SK-N-SH (cell line): ENCODE results near the gene NLK. TPM values are rescaled to one million over a fixed set of nuclear protein-coding genes. Genes with fewer than 3 reads are reported as not detected.

Source experiments
- CTCF ChIA-PET: fragments of 300-600, 350-600 bp; formaldehyde crosslinking; extraction: SDS; loops from one replicate; lab custom pipeline; 2021; lab: Yijun Ruan, JAX
- POLR2A ChIA-PET: fragments of 350-600 bp; sonication (Branson Sonifier 250); formaldehyde crosslinking; extraction: SDS; loops from one replicate; lab custom pipeline; 2020; ENCODE audit warnings: antibody characterized with exemption, inconsistent platforms; lab: Yijun Ruan, JAX
- DNase-seq: peaks from one replicate; pipeline ENCODE4 v3.0.0; 2012
- H2AFZ ChIP-seq: fragments of 200-600 bp; sonication (generic); 2 replicates; pipeline ENCODE4 v1.8.1; 2016; ENCODE audit warnings: antibody characterized with exemption, mild to moderate bottlenecking, low read depth
- H3F3A ChIP-seq: fragments of 200-600 bp; sonication (generic); replicated peaks from 2 replicates; pipeline ENCODE3; 2016; ENCODE audit warnings: antibody characterized with exemption, mild to moderate bottlenecking; ENCODE audit not compliant: insufficient read depth
- H3K27ac ChIP-seq, 2 experiments: fragments of 200-500 bp in 1 of 2; fragments of 200-600 bp in 1 of 2; sonication (Bioruptor generic) in 1 of 2; sonication (generic), shearing (Covaris generic) in 1 of 2; 2 replicates each; pipeline versions ENCODE4 v1.5.1 to v1.6.1; 2014 to 2016; ENCODE audit warnings: low read depth in 2 of 2, inconsistent platforms in 1 of 2, low read length in 1 of 2, mild to moderate bottlenecking in 1 of 2, mixed read lengths in 1 of 2
- H3K27me3 ChIP-seq: fragments of 200-600 bp; sonication (generic), shearing (Covaris generic); 2 replicates; pipeline ENCODE4 v1.6.1; 2016; ENCODE audit warnings: mixed run types; ENCODE audit not compliant: insufficient read depth
- H3K36me3 ChIP-seq, 2 experiments: fragments of 200-500 bp in 1 of 2; fragments of 200-600 bp in 1 of 2; sonication (Bioruptor generic) in 1 of 2; sonication (generic) in 1 of 2; replicated peaks in 1 of 2; 2 replicates each; pipeline versions ENCODE3 to v1.5.1; 2014 to 2016; ENCODE audit warnings: low read length in 1 of 2, mild to moderate bottlenecking in 1 of 2; ENCODE audit not compliant: insufficient read depth in 2 of 2, control insufficient read depth in 1 of 2
- H3K4me1 ChIP-seq, 2 experiments: fragments of 200-500 bp in 1 of 2; fragments of 200-600 bp in 1 of 2; sonication (Bioruptor generic) in 1 of 2; sonication (generic), shearing (Covaris generic) in 1 of 2; 2 replicates each; pipeline versions ENCODE4 v1.5.1 to v1.6.1; 2014 to 2016; ENCODE audit warnings: low read depth in 1 of 2, low read length in 1 of 2, mixed run types in 1 of 2; ENCODE audit not compliant: insufficient read depth in 2 of 2, control insufficient read depth in 1 of 2
- H3K4me2 ChIP-seq: fragments of 200-600 bp; sonication (generic), shearing (Covaris generic); 2 replicates; pipeline ENCODE4 v1.6.1; 2017; ENCODE audit warnings: mixed run types
- H3K4me3 ChIP-seq, 2 experiments: fragments of 200-500 bp in 1 of 2; fragments of 200-600 bp in 1 of 2; sonication (Bioruptor generic) in 1 of 2; sonication (generic), shearing (Covaris generic) in 1 of 2; 2 replicates each; pipeline versions ENCODE4 v1.5.1 to v1.8.1; 2014 to 2016; ENCODE audit warnings: low read depth in 2 of 2, inconsistent platforms in 1 of 2, low read length in 1 of 2, mild to moderate bottlenecking in 1 of 2, mixed read lengths in 1 of 2, moderate library complexity in 1 of 2
- H3K79me2 ChIP-seq: fragments of 200-600 bp; sonication (generic); 2 replicates; pipeline ENCODE4 v1.8.1; 2017; ENCODE audit warnings: mild to moderate bottlenecking; ENCODE audit not compliant: insufficient read depth
- H3K9ac ChIP-seq: fragments of 200-600 bp; sonication (generic); 2 replicates; pipeline ENCODE4 v1.6.1; 2017; ENCODE audit warnings: mixed run types
- H3K9me2 ChIP-seq: fragments of 200-600 bp; sonication (generic); 2 replicates; pipeline ENCODE4 v1.6.1; 2017; ENCODE audit warnings: mixed run types
- H3K9me3 ChIP-seq: fragments of 200-600 bp; sonication (generic); 2 replicates; pipeline ENCODE4 v1.6.1; 2017; ENCODE audit warnings: mixed run types, mild to moderate bottlenecking, moderate library complexity
- H4K20me1 ChIP-seq: fragments of 200-600 bp; sonication (generic); 2 replicates; pipeline ENCODE4 v1.6.1; 2017; ENCODE audit warnings: mild to moderate bottlenecking, mixed run types; ENCODE audit not compliant: insufficient read depth
- CHD2 ChIP-seq: fragments of 150-350 bp; IDR thresholded peaks from 2 replicates; pipeline ENCODE4 v1.6.1; 2018; ENCODE audit warnings: low read length; ENCODE audit not compliant: partially characterized antibody
- EP300 ChIP-seq, 2 experiments: IDR thresholded peaks; 2 replicates each; pipeline versions ENCODE4 v1.4.0 to v1.6.1; 2012; ENCODE audit warnings: borderline replicate concordance in 1 of 2, low read depth in 1 of 2, low read length in 1 of 2
- FOXJ3 ChIP-seq: sonication (generic); formaldehyde crosslinking; IDR thresholded peaks from 2 replicates; pipeline ENCODE4 v1.5.1; 2020; ENCODE audit warnings: mild to moderate bottlenecking, missing genetic modification reagents
- FOXM1 ChIP-seq: IDR thresholded peaks from 2 replicates; pipeline ENCODE4 v1.4.0; 2012; ENCODE audit warnings: low read depth, mild to moderate bottlenecking
- GATA2 ChIP-seq: sonication (generic); formaldehyde crosslinking; IDR thresholded peaks from 2 replicates; pipeline ENCODE4 v1.5.0; 2020; ENCODE audit warnings: mild to moderate bottlenecking, missing genetic modification reagents
- IRF3 ChIP-seq: fragments of 150-350 bp; IDR thresholded peaks from 2 replicates; pipeline ENCODE4 v1.6.1; 2016; ENCODE audit warnings: mild to moderate bottlenecking, low read depth, low read length
- JUND ChIP-seq: IDR thresholded peaks from 2 replicates; pipeline ENCODE4 v1.4.0; 2012
- MAX ChIP-seq: IDR thresholded peaks from 2 replicates; pipeline ENCODE4 v1.4.0; 2012; ENCODE audit warnings: low read depth
- MEF2A ChIP-seq: IDR thresholded peaks from 2 replicates; pipeline ENCODE4 v1.4.0; 2012; ENCODE audit warnings: low read depth, borderline replicate concordance
- RCOR1 ChIP-seq: fragments of 150-350 bp; IDR thresholded peaks from 2 replicates; pipeline ENCODE4 v1.6.1; 2017; ENCODE audit warnings: antibody characterized with exemption, low read length
- SIN3A ChIP-seq: IDR thresholded peaks from 2 replicates; pipeline ENCODE4 v1.6.1; 2012; ENCODE audit warnings: low read depth, mild to moderate bottlenecking, low read length, moderate library complexity, borderline replicate concordance
- SMC3 ChIP-seq: IDR thresholded peaks from 2 replicates; pipeline ENCODE4 v1.6.1; 2012; ENCODE audit warnings: low read depth, low read length, improper control_type of control experiment
- TAF1 ChIP-seq: IDR thresholded peaks from 2 replicates; pipeline ENCODE4 v1.6.1; 2012; ENCODE audit warnings: low read depth, mild to moderate bottlenecking, low read length, moderate library complexity, borderline replicate concordance
- TEAD4 ChIP-seq: IDR thresholded peaks from 2 replicates; pipeline ENCODE4 v1.4.0; 2012; ENCODE audit warnings: mild to moderate bottlenecking, borderline replicate concordance; ENCODE audit not compliant: insufficient read depth
- USF1 ChIP-seq: IDR thresholded peaks from 2 replicates; pipeline ENCODE4 v1.4.0; 2012; ENCODE audit warnings: low read depth, borderline replicate concordance
- YY1 ChIP-seq: IDR thresholded peaks from 2 replicates; pipeline ENCODE4 v1.4.0; 2012; ENCODE audit warnings: low read depth, mild to moderate bottlenecking
- ZBTB33 ChIP-seq: IDR thresholded peaks from 2 replicates; pipeline ENCODE4 v1.4.0; 2012; ENCODE audit warnings: low read depth, borderline replicate concordance
- WGBS: methylation state at CpG from one replicate; pipeline ENCODE4 v1.1.6; 2017; ENCODE audit warnings: low lambda C conversion rate; 5-methylcytosine and 5-hydroxymethylcytosine counted together
- polyA plus RNA-seq, 3 experiments: library from polyadenylated mRNA; depleted of rRNA; stranded (reverse); fragments of >200 nt; gene quantifications; 2 replicates each; pipeline ENCODE4 v1.2.3, GENCODE V29; 2012

Gene NLK
- polyA plus RNA-seq, 1 of the 3 experiments (the other 2 are of a cell fraction), result 12.3 TPM

GRCh38 chr17:28092088-28092487 is 49.6 kb downstream of the NLK start:
- H3K4me1 ChIP-seq, result no peaks in the 10 kb centered on the region; a peak in 2 of 4 replicates
- no peak for DNase-seq
- H3K9me3 ChIP-seq, result 0 out of 2 replicates have a peak, but pooled peaks cover 12% of the 10 kb centered on the region
- POLR2A ChIA-PET, result interaction anchor here (0.6 kb wide), 1 partner anchor 90 kb away, joined by 3 read pairs; no protein-coding TSS in a partner anchor
- 89% methylated on average over 1 of the region's 1 CpG for WGBS
- H3K27ac ChIP-seq, result no peak overlapping the region
- no peak overlapping the region for H2AFZ ChIP-seq
- no peak overlapping the region for H3K4me3 ChIP-seq
- peaks cover 28% of the 10 kb centered on the region for H4K20me1 ChIP-seq
- no peaks in the 10 kb centered on the region for H3K27me3 ChIP-seq
- TF ChIP-seq GATA2 (CRISPR knock-in tag) (no peak), JUND (no peak), CHD2 (no peak), SIN3A (no peak), FOXJ3 (CRISPR knock-in tag) (no peak), USF1 (no peak)
- H3K36me3 ChIP-seq, result peaks cover 0 to 17% of the 10 kb centered on the region in 2 experiments
- H3K9me2 ChIP-seq, result no peaks in the 10 kb centered on the region
- H3F3A ChIP-seq, result peaks cover 6% of the 10 kb centered on the region
- CTCF ChIA-PET, result interaction anchor here (0.7 kb wide), 2 partner anchors 14 to 196 kb away, joined by 3 read pairs; no protein-coding TSS in a partner anchor
- H3K4me2 ChIP-seq, result no peak overlapping the region
- H3K79me2 ChIP-seq, result peaks cover 99% of the 10 kb centered on the region
- H3K9ac ChIP-seq, result no peak overlapping the region

- no peak overlapping the region for H3K9ac ChIP-seq
- peaks cover 99% of the 10 kb centered on the region for H3K79me2 ChIP-seq
- H3K4me1 ChIP-seq, result no peaks in the 10 kb centered on the region; a peak in 2 of 4 replicates
- 0 out of 2 replicates have a peak, but pooled peaks cover 12% of the 10 kb centered on the region for H3K9me3 ChIP-seq
- DNase-seq, result no peak
- no peaks in the 10 kb centered on the region for H3K27me3 ChIP-seq
- no peaks in the 10 kb centered on the region for H3K9me2 ChIP-seq
- WGBS, result 94% methylated on average over 4 of the region's 4 CpGs
- no peak overlapping the region for H3K27ac ChIP-seq
- H3K4me3 ChIP-seq, result no peak overlapping the region
- H4K20me1 ChIP-seq, result peaks cover 20% of the 10 kb centered on the region
- no peak overlapping the region for H3K4me2 ChIP-seq
- H3F3A ChIP-seq, result peaks cover 3% of the 10 kb centered on the region
- H2AFZ ChIP-seq, result no peak overlapping the region
- POLR2A ChIA-PET, result no interaction called here
- CTCF ChIA-PET, result interaction anchor here (0.6 to 1.6 kb wide), 6 partner anchors 8 to 157 kb away, joined by 3 to 5 read pairs (median 3); no protein-coding TSS in a partner anchor
- H3K36me3 ChIP-seq, result peaks cover 0 to 17% of the 10 kb centered on the region in 2 experiments
- TF ChIP-seq JUND, result no peak
- TF ChIP-seq IRF3, result no peak
- TF ChIP-seq ZBTB33, result no peak
- no peak for TF ChIP-seq YY1
- TF ChIP-seq SIN3A, result no peak
- no peak for TF ChIP-seq MEF2A
- TF ChIP-seq TEAD4, result no peak
- no peak for TF ChIP-seq RCOR1
- no peak for TF ChIP-seq GATA2 (CRISPR knock-in tag)
- TF ChIP-seq FOXM1, result no peak
- no peak for TF ChIP-seq SMC3
- TF ChIP-seq EP300 (IDR thresholded peaks at IDR 0.05; ENCODE audit: borderline replicate concordance in 1 of 2, low read depth in 1 of 2, low read length in 1 of 2), result no peak
- TF ChIP-seq MAX, result no peak
- no peak for TF ChIP-seq TAF1
- TF ChIP-seq USF1, result no peak
Measured at GRCh38 chr17:28093999-28094716, 51.7 kb downstream of the NLK start.
